ENCODE results near the gene MASP1.

MASP1 gene

GRCh38 chr3:187193181-187193580, 98.4 kb downstream of the MASP1 start:
- no peak overlapping the region for H3K4me3 ChIP-seq
- no peak for DNase-seq (ENCODE audit: low spot score)
- TF ChIP-seq CTCF (IDR thresholded peaks at IDR 0.05) = no peak
- H3K27ac ChIP-seq = peak overlapping the region; percentile 73 to 83

- no peak overlapping the region for H3K4me3 ChIP-seq
- H3K27ac ChIP-seq = no peak overlapping the region
- DNase-seq (ENCODE audit: low spot score) = no peak
- no peak for TF ChIP-seq CTCF (IDR thresholded peaks at IDR 0.05)
These were observed 100.3 kb downstream of the MASP1 start for GRCh38 chr3:187191271-187191670.

- peak overlapping the region; percentile 46 to 54 for H3K27ac ChIP-seq
- DNase-seq (ENCODE audit: low spot score) = no peak
- H3K4me3 ChIP-seq = no peak overlapping the region
- no peak for TF ChIP-seq CTCF (IDR thresholded peaks at IDR 0.05)
These were observed 102.6 kb downstream of the MASP1 start for GRCh38 chr3:187188931-187189330.

GRCh38 chr3:187186801-187187421, 104.6 kb downstream of the MASP1 start:
- peak; percentile 85 for DNase-seq (ENCODE audit: low spot score)
- Histone ChIP-seq H3K4me3 (no peak overlapping the region), H3K27ac (peak overlapping the region; percentile 81 to 90)
- no peak for TF ChIP-seq CTCF (IDR thresholded peaks at IDR 0.05)

- peak overlapping the region; percentile 81 to 90 for H3K27ac ChIP-seq
- no peak for DNase-seq (ENCODE audit: low spot score)
- no peak overlapping the region for H3K4me3 ChIP-seq
- TF ChIP-seq CTCF (IDR thresholded peaks at IDR 0.05) = no peak
These were observed 105.2 kb downstream of the MASP1 start for GRCh38 chr3:187186375-187186774.

GRCh38 chr3:187185759-187186158, 105.8 kb downstream of the MASP1 start:
- TF ChIP-seq CTCF (IDR thresholded peaks at IDR 0.05) = no peak
- H3K4me3 ChIP-seq = no peak overlapping the region
- H3K27ac ChIP-seq = peak overlapping the region; percentile 81 to 90
- no peak for DNase-seq (ENCODE audit: low spot score)

Measured in coronary artery (tissue), 2 donors.